Measurements from ENCODE around the gene LRRC61.

Gene LRRC61

DNA sequence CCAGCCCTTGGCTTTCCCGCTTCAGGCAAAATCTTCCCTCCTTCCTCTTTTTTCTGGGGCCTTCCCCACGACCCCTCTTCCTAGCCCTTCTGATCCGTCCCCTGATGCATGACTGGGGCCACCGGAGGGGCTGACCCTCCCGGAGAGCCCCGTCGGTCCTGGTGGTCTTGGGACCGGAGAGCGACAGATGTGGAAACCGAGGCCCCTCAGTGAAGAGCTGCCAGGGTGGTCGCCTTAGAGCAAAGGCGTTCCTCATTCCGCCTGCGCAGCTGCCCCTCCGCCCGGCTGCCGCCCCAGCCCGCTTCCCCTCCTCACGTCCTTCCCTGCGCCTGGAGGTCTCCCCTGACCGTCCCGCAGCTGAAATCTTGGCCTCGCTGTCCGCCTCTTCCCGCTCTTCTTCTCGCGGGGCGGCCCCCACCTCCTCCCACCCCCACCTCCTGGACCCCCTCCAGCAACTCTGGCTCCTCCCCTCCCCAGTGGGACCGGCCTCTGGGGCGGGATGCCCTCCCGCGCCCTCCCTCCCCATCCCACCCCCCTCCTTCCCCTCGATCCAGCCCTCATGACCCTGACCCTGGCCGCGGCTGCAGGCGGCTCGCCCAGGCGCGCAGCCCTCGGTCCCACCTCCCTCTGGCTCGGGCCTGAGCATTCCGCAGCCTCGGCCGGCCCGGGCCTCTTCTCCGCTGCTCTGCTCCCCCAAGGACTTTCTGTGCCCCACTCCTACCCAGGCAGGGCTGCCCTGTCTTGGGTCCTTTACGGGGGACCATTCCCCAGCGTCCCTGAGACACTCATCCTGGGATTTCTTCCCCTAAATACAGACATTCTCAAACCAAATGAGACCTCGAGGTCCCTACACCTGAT, 18.3 kb downstream of the LRRC61 start, which contains the start of gene RARRES2:
Gene RARRES2, minus strand, starts transcription at position 367 of the 858 bp plus-strand sequence. CDS start 1,020 bp downstream, outside the sequence.
- no peak for DNase-seq (ENCODE audit: extremely low spot score)
- TF ChIP-seq, protein P1, sequence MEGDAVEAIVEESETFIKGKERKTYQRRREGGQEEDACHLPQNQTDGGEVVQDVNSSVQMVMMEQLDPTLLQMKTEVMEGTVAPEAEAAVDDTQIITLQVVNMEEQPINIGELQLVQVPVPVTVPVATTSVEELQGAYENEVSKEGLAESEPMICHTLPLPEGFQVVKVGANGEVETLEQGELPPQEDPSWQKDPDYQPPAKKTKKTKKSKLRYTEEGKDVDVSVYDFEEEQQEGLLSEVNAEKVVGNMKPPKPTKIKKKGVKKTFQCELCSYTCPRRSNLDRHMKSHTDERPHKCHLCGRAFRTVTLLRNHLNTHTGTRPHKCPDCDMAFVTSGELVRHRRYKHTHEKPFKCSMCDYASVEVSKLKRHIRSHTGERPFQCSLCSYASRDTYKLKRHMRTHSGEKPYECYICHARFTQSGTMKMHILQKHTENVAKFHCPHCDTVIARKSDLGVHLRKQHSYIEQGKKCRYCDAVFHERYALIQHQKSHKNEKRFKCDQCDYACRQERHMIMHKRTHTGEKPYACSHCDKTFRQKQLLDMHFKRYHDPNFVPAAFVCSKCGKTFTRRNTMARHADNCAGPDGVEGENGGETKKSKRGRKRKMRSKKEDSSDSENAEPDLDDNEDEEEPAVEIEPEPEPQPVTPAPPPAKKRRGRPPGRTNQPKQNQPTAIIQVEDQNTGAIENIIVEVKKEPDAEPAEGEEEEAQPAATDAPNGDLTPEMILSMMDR (IDR thresholded peaks at IDR 0.05; ENCODE audit: control extremely low read depth, extremely low read depth, low read depth, missing control alignments): no peak
- POLR2A ChIA-PET: no interaction called here
- CTCF ChIA-PET: no interaction called here

DNA sequence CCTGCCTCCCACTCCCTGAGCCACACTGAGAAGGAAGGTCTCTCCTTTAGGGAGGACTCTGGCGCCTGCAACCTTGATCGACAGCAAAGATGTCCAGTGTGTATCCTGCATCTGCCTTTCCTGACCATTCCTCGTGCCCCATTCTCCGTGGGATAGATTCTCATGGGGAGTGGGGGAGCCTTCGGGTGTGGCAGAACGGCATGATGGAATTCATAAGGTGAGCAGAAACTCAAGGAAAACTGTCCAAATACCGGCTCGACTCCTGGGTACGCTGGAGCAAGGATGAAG, 18.9 kb downstream of the LRRC61 start:
- TF ChIP-seq, protein P1 (IDR thresholded peaks at IDR 0.05; ENCODE audit: control extremely low read depth, extremely low read depth, low read depth, missing control alignments): no peak
- DNase-seq (ENCODE audit: extremely low spot score): no peak
- ChIA-PET CTCF (no interaction called here), POLR2A (no interaction called here)

- ChIA-PET POLR2A (no interaction called here), CTCF (interaction anchor here (1.0 to 6.1 kb wide), 2 partner anchors 13 to 22 kb away, joined by 3 to 48 read pairs; no protein-coding TSS in a partner anchor)
- TF ChIP-seq, protein P1 (IDR thresholded peaks at IDR 0.05; ENCODE audit: control extremely low read depth, extremely low read depth, low read depth, missing control alignments): no peak
- no peak for DNase-seq (ENCODE audit: extremely low spot score)
These were observed 20.1 kb downstream of the LRRC61 start for GRCh38 chr7:150343225-150343624.

- CTCF ChIA-PET: interaction anchor here (1.0 to 6.1 kb wide), 2 partner anchors 12 to 23 kb away, joined by 3 to 48 read pairs; no protein-coding TSS in a partner anchor
- no peak for DNase-seq (ENCODE audit: extremely low spot score)
- POLR2A ChIA-PET: no interaction called here
- TF ChIP-seq, protein P1 (IDR thresholded peaks at IDR 0.05; ENCODE audit: control extremely low read depth, extremely low read depth, low read depth, missing control alignments): no peak
These were observed 21.1 kb downstream of the LRRC61 start for GRCh38 chr7:150344299-150344698.

- TF ChIP-seq, protein P1 (IDR thresholded peaks at IDR 0.05; ENCODE audit: control extremely low read depth, extremely low read depth, low read depth, missing control alignments): no peak
- CTCF ChIA-PET: interaction anchor here (1.2 to 6.1 kb wide), 2 partner anchors 11 to 59 kb away, joined by 3 to 48 read pairs; no protein-coding TSS in a partner anchor
- no peak for DNase-seq (ENCODE audit: extremely low spot score)
- POLR2A ChIA-PET: no interaction called here
These were observed 21.9 kb downstream of the LRRC61 start for GRCh38 chr7:150345012-150345411.

GRCh38 chr7:150346922-150347321, 23.8 kb downstream of the LRRC61 start:
- no peak for DNase-seq (ENCODE audit: extremely low spot score)
- ChIA-PET CTCF (interaction anchor here (0.9 to 6.1 kb wide), 3 partner anchors 9 to 17 kb away, joined by 3 to 48 read pairs (median 4); no protein-coding TSS in a partner anchor), POLR2A (no interaction called here)
- TF ChIP-seq, protein P1 (IDR thresholded peaks at IDR 0.05; ENCODE audit: control extremely low read depth, extremely low read depth, low read depth, missing control alignments): no peak
